Mesenteric fat pad (tissue), 1 donor: ENCODE results near the gene FARS2. TPM values are rescaled to one million over a fixed set of nuclear protein-coding genes. Genes with fewer than 3 reads are reported as not detected.

Source experiments
- DNase-seq: peaks from one replicate; pipeline ENCODE4 v3.0.0-alpha.2; 2020; ENCODE audit warnings: low spot score
- total RNA-seq: library from RNA; stranded (reverse); fragmentation: NEBNext Ultra II Directional; extraction: Animal tissue kit (Norgen Biotek cat#: 25700); gene quantifications from one replicate; pipeline ENCODE4 v1.2.1, GENCODE V29; 2021
- donor health status: DM: yes; HTN: yes; CAD: no.

Gene FARS2
- total RNA-seq, 1 donor from 2014 or later: 13.3 TPM

GRCh38 chr6:5248302-5249098 is 12.8 kb upstream of the FARS2 start:
- no peak for DNase-seq

- DNase-seq: no peak
Measured at GRCh38 chr6:5249451-5250122, 11.7 kb upstream of the FARS2 start.

- no peak for DNase-seq
Measured at GRCh38 chr6:5250451-5250850, 10.9 kb upstream of the FARS2 start.

GRCh38 chr6:5250911-5251310 is 10.4 kb upstream of the FARS2 start:
- no peak for DNase-seq

- no peak for DNase-seq
Measured at GRCh38 chr6:5256952-5257351, 4.4 kb upstream of the FARS2 start.

- DNase-seq: no peak
Measured at GRCh38 chr6:5257400-5257799, 3.9 kb upstream of the FARS2 start.

GRCh38 chr6:5259428-5259827 is 1.9 kb upstream of the FARS2 start:
- no peak for DNase-seq

GRCh38 chr6:5260111-5260620 is 1.1 kb upstream of the FARS2 start:
- no peak for DNase-seq

- no peak for DNase-seq
Measured at GRCh38 chr6:5261545-5262109, 314 bp downstream of the FARS2 start.

- no peak for DNase-seq
Measured at GRCh38 chr6:5266423-5266822, 5.1 kb downstream of the FARS2 start.

GRCh38 chr6:5270093-5270680 is 8.9 kb downstream of the FARS2 start:
- DNase-seq: no peak

- DNase-seq: no peak
Measured at GRCh38 chr6:5271926-5272325, 10.6 kb downstream of the FARS2 start.

- no peak for DNase-seq
Measured at GRCh38 chr6:5274231-5274630, 12.9 kb downstream of the FARS2 start.

GRCh38 chr6:5275497-5275896 is 14.2 kb downstream of the FARS2 start:
- DNase-seq: no peak

- no peak for DNase-seq
Measured at GRCh38 chr6:5276581-5276980, 15.3 kb downstream of the FARS2 start.

- no peak for DNase-seq
Measured at GRCh38 chr6:5277589-5277988, 16.3 kb downstream of the FARS2 start.

GRCh38 chr6:5278047-5278446 is 16.7 kb downstream of the FARS2 start:
- no peak for DNase-seq

- no peak for DNase-seq
Measured at GRCh38 chr6:5278565-5279120, 17.3 kb downstream of the FARS2 start.

- no peak for DNase-seq
Measured at GRCh38 chr6:5279891-5280338, 18.6 kb downstream of the FARS2 start.

GRCh38 chr6:5280920-5281319 is 19.6 kb downstream of the FARS2 start:
- no peak for DNase-seq

GRCh38 chr6:5282191-5282623 is 20.9 kb downstream of the FARS2 start:
- DNase-seq: no peak
